Activated CD8-positive, alpha-beta memory T cell treated with anti-CD3 and anti-CD28 coated beads, Interleukin-2, amount 50 U/mL, for 24 hours (primary cell): Measurements from ENCODE around the gene MAP4K2.

ENCODE experiments used
- DNase-seq: peaks from one replicate; pipeline ENCODE4 v3.0.0-alpha.2; 2020; ENCODE audit errors: extremely low read depth

MAP4K2 gene

DNA sequence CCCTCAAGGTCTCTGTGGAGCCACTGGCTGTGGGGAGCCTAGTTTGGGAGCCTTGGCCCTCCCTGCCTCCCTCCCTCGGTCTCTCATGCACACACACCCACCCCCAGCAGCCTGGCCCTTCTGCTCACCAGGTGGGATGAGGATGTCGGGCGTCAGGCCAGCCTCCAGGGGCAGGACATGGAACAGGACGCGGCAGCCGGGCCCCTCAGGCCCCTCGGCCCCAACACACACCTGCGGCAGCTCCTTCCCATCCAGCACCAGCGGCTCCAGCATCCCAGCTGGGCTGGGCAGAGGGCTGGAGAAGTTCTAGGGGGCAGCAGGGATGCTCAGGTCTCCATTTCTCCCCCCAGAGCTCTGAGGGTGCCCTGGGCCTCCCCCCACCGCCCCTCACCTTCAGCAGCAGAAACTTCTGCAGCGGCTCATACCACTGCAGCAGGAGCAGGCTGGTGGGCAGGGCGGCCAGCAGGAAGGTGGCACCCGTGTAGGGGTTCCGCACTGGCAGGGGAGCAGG lies 11.2 kb downstream of the MAP4K2 start:
- DNase-seq: no peak

DNA sequence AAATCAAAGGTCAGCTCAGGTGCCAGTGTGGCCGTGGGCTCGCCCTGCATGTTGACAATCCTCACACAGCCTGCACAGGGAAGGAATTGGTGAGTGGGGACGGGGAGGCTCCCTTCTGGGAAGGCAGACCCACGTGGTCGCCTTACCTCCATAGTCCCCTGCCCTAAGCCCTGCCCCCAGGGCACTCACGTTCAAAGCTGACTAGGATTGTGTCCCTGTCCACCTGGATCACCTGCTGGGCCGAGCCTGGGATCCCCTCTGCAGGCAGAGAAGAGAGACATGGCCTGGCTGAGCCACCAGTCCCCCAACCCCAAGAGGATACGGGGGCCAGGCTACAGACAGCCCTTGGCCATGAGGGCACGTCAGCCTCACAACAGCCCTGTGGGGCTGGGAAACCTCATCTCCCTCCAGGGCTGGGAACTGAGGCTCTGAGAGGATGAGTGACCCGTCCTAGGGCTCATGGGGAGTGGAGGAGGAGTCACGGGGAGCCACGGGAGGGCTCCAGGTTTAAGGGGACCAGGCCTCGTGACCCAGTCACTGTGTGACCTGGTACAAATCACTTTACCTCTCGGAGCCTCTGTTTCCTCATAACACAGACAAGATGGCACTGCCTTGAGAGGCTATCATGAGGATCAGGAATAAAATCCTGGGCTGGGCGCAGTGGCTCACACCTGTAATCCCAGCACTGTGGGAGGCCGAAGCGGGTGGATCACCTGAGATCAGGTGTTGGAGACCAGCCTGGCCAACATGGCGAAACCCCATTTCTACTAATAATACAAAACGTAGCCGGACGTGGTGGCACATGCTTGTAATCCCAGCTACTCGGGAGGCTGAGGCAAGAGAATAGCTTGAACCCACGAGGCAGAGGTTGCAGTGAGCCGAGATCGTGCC lies 12.6 kb downstream of the MAP4K2 start:
- no peak for DNase-seq

DNA sequence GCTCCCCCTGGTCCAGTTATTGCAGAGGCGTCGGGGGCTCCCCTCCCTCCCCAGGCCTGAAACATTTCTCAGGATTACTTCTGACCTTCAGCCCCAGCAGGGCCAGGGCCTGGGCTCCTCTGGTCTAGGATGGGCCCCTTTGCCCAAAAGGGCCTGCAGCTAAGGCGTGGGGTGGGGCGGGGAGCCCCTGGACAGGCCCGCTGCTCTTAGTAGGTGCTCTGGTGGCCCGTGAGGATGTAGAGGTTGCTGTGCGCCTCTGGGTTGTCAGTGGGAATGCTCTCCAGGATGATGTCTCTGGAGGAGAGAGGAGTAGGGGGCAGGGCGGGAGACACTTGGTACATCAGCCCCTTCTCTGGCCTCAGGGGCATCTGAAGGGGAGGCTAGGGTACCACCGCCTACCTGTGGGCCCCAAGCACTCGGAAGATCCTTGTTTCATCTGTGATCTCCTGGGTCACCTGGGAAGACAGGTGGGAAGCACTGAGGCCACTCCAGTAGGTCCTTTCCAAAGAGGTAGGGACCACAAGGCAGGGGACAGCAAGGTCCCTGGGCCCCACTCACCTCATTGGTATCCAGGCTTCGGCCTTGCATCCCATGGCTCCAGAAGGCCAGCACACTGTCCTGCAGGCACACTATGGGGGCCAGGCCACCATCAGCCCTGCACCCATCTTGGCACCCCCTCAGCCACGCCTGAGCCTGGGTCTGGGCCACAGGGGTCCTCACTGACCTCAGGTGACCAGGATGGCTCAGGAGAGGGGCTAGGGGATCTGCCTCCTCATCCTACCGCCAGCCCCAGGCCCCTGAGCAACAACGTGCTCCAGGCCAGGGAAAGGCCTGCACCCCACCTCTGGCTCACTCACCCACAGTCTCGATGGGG lies 13.4 kb downstream of the MAP4K2 start:
- DNase-seq: no peak

- DNase-seq: no peak
Observed at GRCh38 chr11:64788321-64789215, 14.4 kb downstream of the MAP4K2 start.

- no peak for DNase-seq
Observed at GRCh38 chr11:64787526-64788320, 15.3 kb downstream of the MAP4K2 start.

DNA sequence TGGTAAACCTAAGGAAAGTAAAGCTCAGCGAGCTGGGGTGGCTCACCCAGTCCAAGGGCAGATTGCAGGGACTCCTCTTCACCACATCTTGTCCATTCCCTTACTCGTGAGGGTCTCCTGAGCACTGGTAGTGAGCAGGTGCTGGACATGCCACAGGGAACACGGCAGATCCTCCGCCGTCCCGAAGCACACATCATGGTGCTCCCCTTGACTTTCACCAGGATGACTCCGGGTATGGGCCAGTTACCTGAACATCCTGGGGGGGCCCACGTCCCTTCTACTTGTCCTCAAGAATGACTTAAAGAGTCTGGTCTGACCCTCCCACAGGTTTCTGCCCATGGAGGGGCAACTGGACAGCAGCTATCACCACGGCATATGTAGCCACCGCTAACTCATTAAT lies 16.7 kb downstream of the MAP4K2 start:
- no peak for DNase-seq

DNA sequence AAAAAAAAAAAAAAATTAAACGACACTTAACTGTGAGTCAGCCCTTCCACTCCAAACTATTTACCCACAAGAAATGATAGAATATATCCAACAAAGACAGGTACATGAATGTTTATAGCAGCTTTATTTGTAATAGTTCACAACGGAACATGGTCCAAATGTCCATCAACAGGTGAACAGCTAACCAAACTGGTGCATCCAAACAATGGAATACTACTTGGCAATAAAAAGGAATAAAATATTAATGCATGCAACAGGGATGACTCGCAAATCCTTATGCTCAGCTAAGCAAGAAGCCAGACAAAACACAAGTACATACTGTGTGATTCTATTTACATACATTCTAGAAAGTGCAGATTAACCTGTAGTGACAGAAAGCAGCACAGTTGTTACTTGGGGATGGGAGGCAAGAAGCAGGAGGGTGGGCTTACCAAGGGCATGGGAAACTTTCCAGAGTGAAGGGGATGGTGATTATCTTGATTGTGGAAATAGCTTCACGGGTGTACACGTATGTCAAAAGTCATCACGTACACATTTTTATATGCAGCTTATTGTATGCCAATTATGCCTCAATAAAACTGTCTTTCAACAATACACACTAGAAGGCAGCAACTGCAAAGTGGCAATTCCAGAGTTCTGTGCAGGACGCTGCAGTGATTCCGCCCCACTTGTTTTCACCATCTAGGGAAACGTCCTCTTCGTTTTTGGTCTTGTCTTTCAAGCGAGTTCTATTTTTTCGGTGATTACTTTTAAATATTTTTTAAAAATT lies 18.0 kb downstream of the MAP4K2 start:
- no peak for DNase-seq

- peak; percentile 98 for DNase-seq
Observed at GRCh38 chr11:64778473-64779298, 24.3 kb downstream of the MAP4K2 start, which contains the start of gene SF1. Gene SF1 (minus strand): TSS chr11:64778542. CDS start chr11:64778392, 150 bp downstream.

DNA sequence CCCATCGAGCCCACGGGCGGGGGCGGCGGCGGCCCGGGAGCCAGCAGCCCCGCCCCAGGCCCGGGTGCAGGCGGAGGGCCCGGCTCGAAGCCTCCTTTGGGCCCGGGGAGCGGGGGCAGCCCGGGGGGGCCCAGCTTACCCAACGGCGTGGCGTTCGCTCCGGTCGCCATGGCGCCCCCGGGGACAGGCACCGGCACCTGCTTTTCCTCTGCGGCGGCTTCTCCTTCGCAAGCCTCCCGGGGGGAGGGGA lies 24.9 kb downstream of the MAP4K2 start:
- no peak for DNase-seq

DNA sequence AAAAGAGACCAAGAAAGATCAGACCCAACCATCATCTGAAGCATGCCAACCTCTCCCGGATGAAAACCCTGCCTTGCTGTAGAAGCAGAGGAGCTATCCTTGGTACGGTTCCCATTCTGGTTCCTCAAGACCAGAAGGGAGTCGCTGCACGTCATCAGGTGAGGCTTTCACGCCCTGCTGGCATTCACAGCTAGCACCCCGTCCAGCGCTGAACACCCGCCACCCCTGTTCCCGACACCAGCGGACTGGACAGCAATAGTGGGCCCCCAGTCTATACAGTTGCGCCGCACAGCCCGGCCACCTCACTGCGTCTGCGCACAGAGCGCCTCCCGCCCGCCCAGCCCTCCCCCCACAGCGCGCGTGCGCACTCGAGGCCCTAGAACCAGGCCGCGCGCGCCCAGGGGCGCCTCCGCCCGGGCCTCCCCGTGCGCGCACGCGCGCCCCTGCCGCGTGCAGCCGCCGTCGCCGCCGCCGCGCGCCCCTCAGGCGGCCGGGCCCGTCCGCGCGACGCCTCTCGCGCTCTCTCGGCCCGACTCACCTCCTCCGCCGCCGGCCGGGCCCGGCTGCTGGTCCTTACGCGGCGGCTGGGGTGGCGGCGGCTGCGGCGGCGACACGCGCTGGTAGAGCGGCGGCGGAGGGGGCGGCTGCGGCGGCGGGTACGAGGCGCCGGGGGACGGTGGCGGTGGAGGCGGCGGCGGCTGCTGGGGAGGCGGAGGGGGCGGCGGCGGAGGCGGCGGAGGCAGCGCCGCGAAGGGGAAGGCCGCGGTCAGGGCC lies 25.4 kb downstream of the MAP4K2 start:
- DNase-seq: no peak

- no peak for DNase-seq
Observed at GRCh38 chr11:64776875-64777274, 26.1 kb downstream of the MAP4K2 start.

- no peak for DNase-seq
Observed at GRCh38 chr11:64776425-64776824, 26.6 kb downstream of the MAP4K2 start.

DNA sequence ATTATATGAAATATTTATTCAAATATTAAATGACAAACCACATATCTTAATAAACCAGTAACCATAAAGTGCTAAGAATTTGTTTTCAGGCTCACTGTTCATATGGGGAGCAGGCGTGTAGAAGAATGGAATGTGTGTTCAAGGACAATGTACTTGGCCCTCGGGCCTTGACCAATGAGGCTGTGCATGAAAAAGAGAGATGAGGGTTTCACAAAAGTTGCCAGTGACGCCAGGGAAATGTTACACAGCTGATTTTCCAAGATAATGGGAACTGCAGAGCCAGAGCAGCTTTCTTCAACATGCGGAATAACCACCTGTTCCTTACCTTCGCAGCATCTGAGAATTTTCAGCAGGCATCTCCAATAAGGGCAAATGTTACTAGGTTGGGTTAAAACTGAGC lies 28.9 kb downstream of the MAP4K2 start:
- DNase-seq: no peak

- DNase-seq: no peak
Observed at GRCh38 chr11:64772303-64773018, 30.6 kb downstream of the MAP4K2 start.

DNA sequence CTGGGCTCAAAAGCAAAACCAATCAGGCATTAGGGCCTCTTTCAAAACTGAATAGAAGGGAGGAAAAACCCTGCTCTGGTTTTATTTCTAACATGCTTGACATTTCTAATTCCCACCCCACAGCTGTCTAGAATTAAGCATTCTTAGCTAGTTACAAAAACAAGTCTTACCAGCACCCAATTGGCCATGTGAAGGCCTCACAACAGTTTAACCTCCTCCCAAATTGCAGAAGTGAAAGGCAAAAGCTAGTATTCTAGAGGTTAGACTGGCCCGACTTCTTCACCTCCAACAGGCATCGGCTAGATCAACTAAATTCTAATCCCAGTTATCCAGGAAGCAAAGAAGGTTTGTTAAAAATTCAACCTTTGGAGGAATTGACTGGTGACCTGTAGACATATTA lies 31.2 kb downstream of the MAP4K2 start:
- no peak for DNase-seq

- DNase-seq: no peak
Observed at GRCh38 chr11:64770120-64770519, 32.9 kb downstream of the MAP4K2 start.

- DNase-seq: no peak
Observed at GRCh38 chr11:64769283-64769682, 33.7 kb downstream of the MAP4K2 start.

DNA sequence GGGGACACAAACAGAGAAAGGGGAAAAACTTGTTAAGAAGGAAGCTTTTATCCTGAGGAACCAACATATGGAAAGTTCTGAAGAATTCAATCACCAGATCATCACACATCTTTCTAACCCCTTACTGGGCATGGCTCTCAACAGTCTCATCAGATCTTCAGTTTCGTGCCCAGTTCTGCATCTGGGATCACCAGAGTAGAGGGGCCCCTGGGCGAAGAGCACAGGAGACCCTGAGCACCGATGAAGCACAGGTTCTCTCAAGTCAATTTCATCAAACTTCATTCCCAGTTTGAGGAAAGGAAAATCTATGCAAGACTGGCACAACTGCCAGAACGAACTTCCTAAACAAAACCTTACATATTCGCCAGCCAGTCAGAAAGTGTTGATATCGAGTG lies 34.7 kb downstream of the MAP4K2 start:
- no peak for DNase-seq
